AG04450 (cell line): ENCODE results near the gene KRTAP10-11. TPM values are rescaled to one million over a fixed set of nuclear protein-coding genes. Genes with fewer than 3 reads are reported as not detected.
"Not testable (repeated sequence)": the region's sequence is repeated elsewhere in the genome, so short reads cannot be mapped to it uniquely, and the experiment has no call there.

Experiments
- CTCF ChIA-PET: fragments of 300-600, 350-600 bp; formaldehyde crosslinking; extraction: SDS; loops from one replicate; lab custom pipeline; 2022; ENCODE audit warnings: antibody characterized with exemption, inconsistent platforms; lab: Charles Lee
- POLR2A ChIA-PET: fragments of 350-600 bp; formaldehyde crosslinking; extraction: SDS; loops from one replicate; lab custom pipeline; 2021; ENCODE audit warnings: antibody characterized with exemption, inconsistent platforms; lab: Yijun Ruan, JAX
- DNase-seq: peaks from one replicate; pipeline ENCODE4 v3.0.0-alpha.2; 2011; ENCODE audit warnings: low read depth, low spot score
- H3K27ac ChIP-seq: one replicate; pipeline ENCODE4 v1.5.1; 2012; ENCODE audit warnings: low read depth, low read length, control low read depth
- H3K27me3 ChIP-seq: one replicate; pipeline ENCODE4 v1.6.0; 2012; ENCODE audit warnings: low read length; ENCODE audit not compliant: control insufficient read depth, insufficient read depth
- H3K4me3 ChIP-seq: 2 replicates; pipeline ENCODE4 v1.5.1; 2011; ENCODE audit warnings: mild to moderate bottlenecking, low read depth, low read length, control low read depth
- H3K9me3 ChIP-seq: 2 replicates; pipeline ENCODE4 v1.5.1; 2012; ENCODE audit warnings: low read length; ENCODE audit not compliant: control insufficient read depth, insufficient read depth
- polyA plus RNA-seq: library from polyadenylated mRNA; depleted of rRNA; stranded (reverse); fragments of >200 nt; gene quantifications from 2 replicates; pipeline ENCODE4 v1.2.3, GENCODE V29; 2011
- TF ChIP-seq, protein P1 (sequence below): IDR thresholded peaks from 2 replicates; pipeline ENCODE4 v1.5.1; 2011; ENCODE audit warnings: low read depth, low read length, control low read depth, inconsistent platforms

Gene KRTAP10-11
- polyA plus RNA-seq, 1 experiment = not detected

DNA sequence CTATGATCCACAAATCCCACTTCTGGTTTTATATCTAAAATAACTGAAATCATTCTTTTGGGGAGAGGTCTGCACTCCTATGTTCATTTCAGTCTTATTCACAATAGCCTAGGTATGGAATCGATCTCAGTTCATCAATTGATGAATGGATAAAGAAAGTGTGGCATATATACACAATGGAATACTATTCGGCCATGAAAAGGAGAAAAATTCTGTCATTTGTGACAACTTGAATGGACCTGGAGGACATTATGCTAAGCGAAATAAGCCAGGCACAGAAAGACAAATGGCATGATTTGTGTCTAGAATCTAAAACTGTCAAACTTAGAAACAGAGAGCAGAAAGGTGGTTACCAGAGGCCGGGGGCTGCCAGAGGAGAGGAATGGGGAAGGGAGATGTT, 39.7 kb upstream of the KRTAP10-11 start:
- TF ChIP-seq, protein P1, sequence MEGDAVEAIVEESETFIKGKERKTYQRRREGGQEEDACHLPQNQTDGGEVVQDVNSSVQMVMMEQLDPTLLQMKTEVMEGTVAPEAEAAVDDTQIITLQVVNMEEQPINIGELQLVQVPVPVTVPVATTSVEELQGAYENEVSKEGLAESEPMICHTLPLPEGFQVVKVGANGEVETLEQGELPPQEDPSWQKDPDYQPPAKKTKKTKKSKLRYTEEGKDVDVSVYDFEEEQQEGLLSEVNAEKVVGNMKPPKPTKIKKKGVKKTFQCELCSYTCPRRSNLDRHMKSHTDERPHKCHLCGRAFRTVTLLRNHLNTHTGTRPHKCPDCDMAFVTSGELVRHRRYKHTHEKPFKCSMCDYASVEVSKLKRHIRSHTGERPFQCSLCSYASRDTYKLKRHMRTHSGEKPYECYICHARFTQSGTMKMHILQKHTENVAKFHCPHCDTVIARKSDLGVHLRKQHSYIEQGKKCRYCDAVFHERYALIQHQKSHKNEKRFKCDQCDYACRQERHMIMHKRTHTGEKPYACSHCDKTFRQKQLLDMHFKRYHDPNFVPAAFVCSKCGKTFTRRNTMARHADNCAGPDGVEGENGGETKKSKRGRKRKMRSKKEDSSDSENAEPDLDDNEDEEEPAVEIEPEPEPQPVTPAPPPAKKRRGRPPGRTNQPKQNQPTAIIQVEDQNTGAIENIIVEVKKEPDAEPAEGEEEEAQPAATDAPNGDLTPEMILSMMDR = no peak
- no peak for DNase-seq
- Histone ChIP-seq H3K27ac (no peak overlapping the region), H3K9me3 (peaks cover 2% of the 10 kb centered on the region), H3K27me3 (no peaks in the 10 kb centered on the region), H3K4me3 (no peak overlapping the region)
- POLR2A ChIA-PET = no interaction called here
- CTCF ChIA-PET = no interaction called here

GRCh38 chr21:44609193-44609592, 37.0 kb upstream of the KRTAP10-11 start:
- Histone ChIP-seq H3K27ac (no peak overlapping the region), H3K9me3 (peaks cover 26% of the 10 kb centered on the region), H3K27me3 (no peaks in the 10 kb centered on the region), H3K4me3 (no peak overlapping the region)
- DNase-seq = no peak
- CTCF ChIA-PET = no interaction called here
- TF ChIP-seq, protein P1 = no peak
- POLR2A ChIA-PET = no interaction called here

GRCh38 chr21:44610157-44610843, 35.9 kb upstream of the KRTAP10-11 start:
- H3K4me3 ChIP-seq, DNase-seq, H3K27ac ChIP-seq, POLR2A ChIA-PET, H3K27me3 ChIP-seq: not testable (repeated sequence)
- CTCF ChIA-PET = interaction anchor here (1.1 kb wide), 1 partner anchor 183 kb away, joined by 3 read pairs; no protein-coding TSS in a partner anchor
- peaks cover 36% of the 10 kb centered on the region for H3K9me3 ChIP-seq

DNA sequence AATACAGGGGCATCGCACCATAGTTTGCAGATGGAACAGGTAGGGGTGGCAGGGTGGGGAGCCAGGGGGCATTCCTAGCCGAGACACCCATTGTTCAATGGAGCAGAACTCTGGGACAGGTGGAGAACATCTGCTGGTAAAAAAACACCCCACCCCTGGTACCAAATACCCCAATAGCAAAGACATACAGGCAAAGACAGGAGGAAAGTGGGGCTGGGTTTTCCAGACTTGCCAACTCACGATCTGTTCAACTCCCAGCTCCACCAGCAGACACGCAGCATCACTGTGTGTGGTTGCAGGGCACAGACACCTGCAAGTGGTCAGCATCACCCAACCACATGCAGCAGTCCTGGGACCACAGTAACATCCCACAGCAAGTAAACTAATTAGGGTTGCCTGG, 34.7 kb upstream of the KRTAP10-11 start:
- no peak overlapping the region for H3K4me3 ChIP-seq

GRCh38 chr21:44612029-44612486, 34.2 kb upstream of the KRTAP10-11 start, which contains the start of gene KRTAP10-8:
KRTAP10-8 (plus strand) TSS chr21:44612079; CDS start chr21:44612101, 22 bp downstream.
- TF ChIP-seq, protein P1 = no peak
- CTCF ChIA-PET = no interaction called here
- no peak for DNase-seq
- H3K27me3 ChIP-seq = no peaks in the 10 kb centered on the region
- POLR2A ChIA-PET = no interaction called here
- H3K9me3 ChIP-seq = peaks cover 51% of the 10 kb centered on the region
- H3K27ac ChIP-seq = no peak within 1 kb of the TSS
- no peak within 1 kb of the TSS for H3K4me3 ChIP-seq

More for the DNA sequence above, 34.7 kb upstream of the KRTAP10-11 start:
- peaks cover 47% of the 10 kb centered on the region for H3K9me3 ChIP-seq
- no peak overlapping the region for H3K27ac ChIP-seq
- TF ChIP-seq, protein P1 = no peak
- POLR2A ChIA-PET = no interaction called here
- no peak for DNase-seq
- no peaks in the 10 kb centered on the region for H3K27me3 ChIP-seq
- CTCF ChIA-PET = no interaction called here
